Fibroblast of mammary gland (primary cell): ENCODE measurements around the gene HEPN1.
A peak's percentile ranks its signal among the peaks of the same experiment; 100 is the strongest.

Experiments used
- DNase-seq: peaks from one replicate; pipeline ENCODE4 v3.0.0-alpha.2; 2010; ENCODE audit warnings: low read depth
- H3K4me3 ChIP-seq: 2 replicates; pipeline ENCODE4 v1.5.1; 2011; ENCODE audit warnings: low read depth, mild to moderate bottlenecking, low read length, moderate library complexity; ENCODE audit not compliant: control insufficient read depth
- TF ChIP-seq, protein P1 (sequence below): conservative IDR thresholded peaks from 2 replicates; pipeline ENCODE4 v1.5.1; 2011; ENCODE audit warnings: low read depth, low read length, inconsistent platforms; ENCODE audit not compliant: control insufficient read depth, insufficient read depth

HEPN1 gene

DNA sequence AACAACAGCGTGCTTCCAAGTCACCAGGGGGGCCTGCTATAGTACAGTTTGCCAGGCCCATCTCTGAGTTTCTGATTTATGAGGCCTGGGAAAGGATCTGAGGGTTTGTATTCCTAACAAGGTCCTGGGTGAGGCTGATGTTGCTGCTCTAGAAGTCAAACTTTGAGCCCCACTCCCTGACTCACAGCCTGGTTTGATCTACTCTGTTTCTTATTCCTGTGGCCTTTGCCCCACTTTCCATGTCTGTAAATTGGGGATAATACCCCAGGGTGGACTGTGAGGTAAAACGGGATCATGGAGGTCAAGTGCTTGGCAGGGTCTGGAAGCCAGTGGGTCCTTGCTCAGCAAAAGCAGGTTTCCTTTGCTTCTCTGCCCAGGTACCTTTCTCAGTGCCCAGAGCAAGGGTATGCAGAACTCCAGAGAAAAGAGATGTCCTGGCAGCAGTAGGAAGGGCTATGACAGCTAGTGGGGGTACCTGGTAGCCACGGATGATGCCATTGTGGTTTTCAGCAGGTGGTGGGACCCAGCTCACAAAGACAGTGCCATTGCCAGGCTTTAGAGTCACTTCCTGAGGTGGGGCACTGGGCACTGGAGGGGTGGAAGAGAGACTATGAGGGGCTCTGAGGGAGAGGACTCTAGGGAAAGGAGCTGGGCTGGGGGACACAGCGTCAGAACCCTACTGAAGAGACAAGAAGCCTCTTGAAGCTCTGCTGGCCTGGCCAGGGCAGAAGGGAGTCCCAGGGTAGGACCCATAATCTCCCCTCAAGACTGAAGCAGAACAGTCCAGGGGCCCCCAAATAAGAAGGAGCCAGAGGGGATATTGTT, 24.2 kb upstream of the HEPN1 start:
- no peak overlapping the region for H3K4me3 ChIP-seq
- TF ChIP-seq, protein P1, sequence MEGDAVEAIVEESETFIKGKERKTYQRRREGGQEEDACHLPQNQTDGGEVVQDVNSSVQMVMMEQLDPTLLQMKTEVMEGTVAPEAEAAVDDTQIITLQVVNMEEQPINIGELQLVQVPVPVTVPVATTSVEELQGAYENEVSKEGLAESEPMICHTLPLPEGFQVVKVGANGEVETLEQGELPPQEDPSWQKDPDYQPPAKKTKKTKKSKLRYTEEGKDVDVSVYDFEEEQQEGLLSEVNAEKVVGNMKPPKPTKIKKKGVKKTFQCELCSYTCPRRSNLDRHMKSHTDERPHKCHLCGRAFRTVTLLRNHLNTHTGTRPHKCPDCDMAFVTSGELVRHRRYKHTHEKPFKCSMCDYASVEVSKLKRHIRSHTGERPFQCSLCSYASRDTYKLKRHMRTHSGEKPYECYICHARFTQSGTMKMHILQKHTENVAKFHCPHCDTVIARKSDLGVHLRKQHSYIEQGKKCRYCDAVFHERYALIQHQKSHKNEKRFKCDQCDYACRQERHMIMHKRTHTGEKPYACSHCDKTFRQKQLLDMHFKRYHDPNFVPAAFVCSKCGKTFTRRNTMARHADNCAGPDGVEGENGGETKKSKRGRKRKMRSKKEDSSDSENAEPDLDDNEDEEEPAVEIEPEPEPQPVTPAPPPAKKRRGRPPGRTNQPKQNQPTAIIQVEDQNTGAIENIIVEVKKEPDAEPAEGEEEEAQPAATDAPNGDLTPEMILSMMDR: no peak
- DNase-seq: peak; percentile 41

DNA sequence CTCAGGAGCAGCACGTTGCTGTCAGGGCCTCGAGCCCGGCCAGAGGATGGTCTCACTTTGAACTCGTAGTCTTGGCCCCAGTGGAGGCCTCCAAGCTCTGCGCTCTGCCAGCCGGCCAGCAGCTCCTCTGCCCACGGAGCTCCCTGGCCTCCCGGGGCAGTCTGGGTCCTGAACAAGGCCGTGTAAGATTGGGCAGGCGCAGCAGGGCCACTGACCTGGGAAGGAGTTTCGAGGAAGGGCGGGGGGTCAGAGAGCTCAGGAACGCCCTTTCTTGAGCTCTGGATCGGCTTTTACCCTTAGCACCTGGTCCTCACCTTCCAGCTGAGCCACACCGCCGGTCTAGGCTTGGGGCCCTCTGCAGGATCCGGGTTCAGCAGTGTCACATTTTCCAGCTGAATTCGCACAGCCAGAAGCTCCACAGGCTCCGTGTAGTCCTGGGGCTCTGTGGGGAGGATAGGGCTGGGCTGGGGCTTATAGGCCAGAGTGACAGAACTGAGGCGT, 23.5 kb upstream of the HEPN1 start:
- TF ChIP-seq, protein P1: no peak

DNA sequence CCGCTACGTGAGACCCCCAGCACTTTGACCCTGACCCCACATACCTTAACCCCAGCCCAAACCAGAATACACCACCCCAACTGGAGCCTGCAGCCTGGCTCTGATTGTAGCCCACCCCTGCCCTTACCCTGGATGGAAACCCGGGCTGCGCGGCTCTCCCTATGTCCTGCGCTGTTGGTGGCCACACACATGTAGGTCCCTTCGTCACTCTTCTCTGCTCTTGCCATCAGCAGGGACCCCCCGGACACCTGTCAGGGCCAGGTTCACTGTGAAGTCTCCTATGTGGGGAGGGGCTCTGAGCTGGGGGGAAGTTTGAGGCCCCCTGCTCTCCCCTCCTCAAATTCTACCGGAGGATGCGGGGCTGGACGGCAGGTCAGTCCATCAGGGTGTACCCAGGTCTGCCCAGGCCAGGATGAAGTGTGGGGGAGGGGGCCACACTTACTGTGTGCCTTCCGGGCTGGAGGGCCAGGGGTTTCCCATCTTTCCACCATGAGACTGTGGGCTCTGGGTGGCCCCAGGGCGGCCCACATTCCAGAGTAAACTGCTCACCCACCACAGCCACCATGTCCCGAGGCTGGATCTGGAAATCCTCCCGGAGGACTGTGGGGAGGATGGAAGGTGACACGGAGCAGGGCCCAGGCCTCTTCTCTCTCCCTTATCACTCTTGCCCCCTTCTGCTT, 22.8 kb upstream of the HEPN1 start:
- H3K4me3 ChIP-seq: no peak overlapping the region
- no peak for DNase-seq
- TF ChIP-seq, protein P1: no peak

More for the DNA sequence above, 23.5 kb upstream of the HEPN1 start:
- no peak for DNase-seq
- H3K4me3 ChIP-seq: no peak overlapping the region

DNA sequence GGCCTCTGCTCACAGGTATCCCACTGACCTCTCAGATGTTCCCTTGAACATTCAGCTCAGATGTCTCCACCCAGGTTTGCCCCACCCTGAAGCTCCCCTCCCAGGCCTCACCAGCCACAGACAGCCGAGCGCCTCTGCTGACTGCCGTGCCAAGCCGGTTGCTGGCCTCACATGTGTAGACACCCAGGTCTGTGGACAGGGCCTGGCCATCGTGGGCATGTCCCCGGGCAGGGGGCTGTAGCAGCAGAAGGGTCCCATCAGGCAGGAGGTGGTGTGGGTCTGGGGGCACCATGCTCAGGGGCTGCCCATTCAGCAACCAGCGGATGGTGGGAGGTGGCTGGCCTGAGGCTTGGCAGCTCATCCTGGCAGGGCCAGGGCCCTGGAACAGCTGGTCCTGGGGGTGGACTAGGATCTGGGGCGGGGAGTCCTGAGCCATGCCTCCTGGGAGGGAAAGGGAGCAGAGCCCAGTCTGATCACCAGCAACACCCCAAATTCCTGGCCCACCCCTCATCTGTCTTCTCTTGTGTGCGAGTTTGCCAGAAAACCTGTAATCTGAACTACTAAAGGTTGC, 22.1 kb upstream of the HEPN1 start:
- TF ChIP-seq, protein P1: no peak
- peak; percentile 61 for DNase-seq
- no peak overlapping the region for H3K4me3 ChIP-seq

DNA sequence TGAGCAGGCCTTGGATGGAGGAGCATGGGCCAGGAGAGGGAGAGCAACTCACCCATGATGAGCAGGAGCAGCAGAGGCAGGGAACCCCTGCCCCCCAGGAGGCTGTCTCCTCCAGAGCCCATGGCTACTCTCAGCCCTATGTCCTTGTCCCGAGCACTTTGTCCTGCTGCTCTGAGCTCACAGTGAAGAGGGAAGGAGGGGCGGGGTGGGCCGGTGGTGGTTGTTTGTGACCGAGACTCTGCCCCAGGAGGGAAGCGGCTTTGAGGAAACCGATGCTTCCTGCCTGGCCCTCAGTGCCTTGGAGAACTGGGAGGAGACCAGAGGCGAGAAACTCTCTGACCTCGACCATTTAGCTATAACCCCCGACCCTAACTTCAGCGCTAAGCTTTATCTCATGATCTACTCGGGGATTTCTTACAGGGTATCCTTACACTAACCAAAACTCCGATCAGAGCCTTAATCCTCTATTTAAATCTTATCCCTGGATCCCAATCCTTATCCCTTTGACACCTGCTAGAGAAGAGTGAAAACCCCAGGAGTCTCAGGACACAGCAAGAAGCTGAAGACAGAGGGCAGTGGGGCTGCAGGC, 21.3 kb upstream of the HEPN1 start, which contains the start of gene ROBO4:
Gene ROBO4 (minus strand): TSS at position 192 of the 589 bp plus-strand sequence. CDS start 70 bp downstream, at position 122.
- TF ChIP-seq, protein P1: no peak
- no peak within 1 kb of the TSS for H3K4me3 ChIP-seq

DNA sequence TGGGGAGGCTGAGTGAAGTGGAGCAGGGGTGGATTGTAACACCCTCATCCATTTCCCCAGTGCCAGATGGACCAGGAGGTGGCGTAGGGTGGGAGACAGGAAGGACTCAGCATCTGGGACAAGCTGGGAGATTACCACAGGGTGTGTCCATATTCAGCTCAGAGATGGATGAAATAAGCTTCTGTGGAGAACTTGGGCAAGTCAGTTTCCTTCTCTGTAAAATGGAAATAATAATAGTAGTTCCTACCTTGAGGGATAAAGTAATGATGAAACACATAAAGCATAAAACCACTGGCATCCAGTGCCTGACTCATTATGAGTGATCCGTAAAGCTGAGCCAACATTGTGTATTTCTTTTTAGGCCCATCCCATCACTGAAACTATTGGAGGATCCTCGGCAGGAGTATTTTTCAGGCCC, 20.8 kb upstream of the HEPN1 start:
- DNase-seq: peak; percentile 96
- TF ChIP-seq, protein P1: peak; percentile 29
- no peak overlapping the region for H3K4me3 ChIP-seq

More for the DNA sequence above, 21.3 kb upstream of the HEPN1 start, which contains the start of gene ROBO4:
- DNase-seq: peak; percentile 11
